ENCODE results near the gene CSAG2. TPM values are rescaled to one million over a fixed set of nuclear protein-coding genes. Genes with fewer than 3 reads are reported as not detected.
"Not testable (repeated sequence)": the region's sequence is repeated elsewhere in the genome, so short reads cannot be mapped to it uniquely, and the experiment has no call there.

CSAG2 gene, protein sequence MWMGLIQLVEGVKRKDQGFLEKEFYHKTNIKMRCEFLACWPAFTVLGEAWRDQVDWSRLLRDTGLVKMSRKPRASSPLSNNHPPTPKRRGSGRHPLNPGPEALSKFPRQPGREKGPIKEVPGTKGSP
- total RNA-seq (2021) (not detected in 2 replicates), Bru-seq, nascent RNA (not detected), BruChase-seq, experiment 1, labeled RNA remaining after a 2-hour chase (not detected), BruChase-seq, experiment 2, labeled RNA remaining after a 6-hour chase (not detected)
- long read RNA-seq = 0 reads

DNA sequence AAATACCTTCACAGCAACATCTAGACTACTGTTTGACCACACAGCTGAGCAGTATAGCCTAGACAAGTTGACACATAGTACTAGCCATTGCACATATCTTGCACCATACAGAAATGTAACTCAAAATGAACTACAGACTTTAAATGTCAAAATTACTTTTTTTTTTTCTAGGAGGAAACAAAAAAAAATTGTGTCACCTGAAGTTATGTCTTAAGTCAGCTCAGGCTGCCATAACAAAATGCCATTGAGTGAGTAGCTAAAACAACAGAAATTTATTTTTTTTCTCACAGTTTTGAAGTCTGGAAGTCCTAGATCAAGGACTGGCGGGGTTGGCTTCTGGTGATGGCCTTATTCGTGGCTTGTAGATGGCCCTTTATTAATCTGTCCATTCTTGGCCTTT, at the start of gene CSAG2:
Gene CSAG2, minus strand, starts transcription at position 101 of the 400 bp plus-strand sequence. CDS start 161 bp downstream, outside the sequence.
- H3K36me3 ChIP-seq (ENCODE audit: insufficient read depth, low read length, poor library complexity, severe bottlenecking); H3K27me3 ChIP-seq (replicated peaks; ENCODE audit: insufficient read depth, low read depth, low read length, poor library complexity); H3K4me3 ChIP-seq (ENCODE audit: low read depth, low read length, poor library complexity, severe bottlenecking); H3K4me1 ChIP-seq (ENCODE audit: insufficient read depth, low read length, poor library complexity, severe bottlenecking); BruUV-seq (replicated peaks); H3K27ac ChIP-seq (ENCODE audit: low read depth, low read length, poor library complexity, severe bottlenecking); DNase-seq (ENCODE audit: low spot score); CTCF ChIA-PET; intact Hi-C loops (cut with micrococcal nuclease; ENCODE audit: unreplicated experiment); POLR2A ChIA-PET (ENCODE audit: low non-redundant PET); H3K9me3 ChIP-seq (ENCODE audit: low read depth, low read length, poor library complexity, severe bottlenecking): not testable (repeated sequence)

DNA sequence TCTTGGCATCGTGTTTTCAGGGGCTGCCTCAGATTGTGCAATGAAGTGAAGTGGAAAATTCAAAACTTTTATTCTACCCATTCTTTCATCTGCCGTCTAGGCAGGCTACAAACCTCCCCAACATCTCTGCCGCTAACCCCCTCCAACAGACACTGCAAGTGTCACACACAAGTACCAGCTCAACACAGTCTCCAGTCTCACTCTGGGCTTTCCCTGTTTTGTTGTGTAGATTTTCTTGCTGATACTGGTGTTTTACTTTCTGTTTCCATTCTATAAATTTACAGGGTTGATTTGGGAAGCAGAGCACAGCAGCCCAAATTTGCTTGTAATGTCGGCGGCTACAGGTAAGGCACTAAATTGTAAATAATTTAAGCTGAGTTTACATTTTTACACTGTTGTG, 45.8 kb upstream of the CSAG2 start:
- H3K27me3 ChIP-seq (replicated peaks; ENCODE audit: insufficient read depth, low read depth, low read length, poor library complexity); POLR2A ChIA-PET (ENCODE audit: low non-redundant PET); H3K4me1 ChIP-seq (ENCODE audit: insufficient read depth, low read length, poor library complexity, severe bottlenecking); CTCF ChIA-PET; DNase-seq (ENCODE audit: low spot score); H3K36me3 ChIP-seq (ENCODE audit: insufficient read depth, low read length, poor library complexity, severe bottlenecking); H3K9me3 ChIP-seq (ENCODE audit: low read depth, low read length, poor library complexity, severe bottlenecking); BruUV-seq (replicated peaks); intact Hi-C loops (cut with micrococcal nuclease; ENCODE audit: unreplicated experiment); H3K4me3 ChIP-seq (ENCODE audit: low read depth, low read length, poor library complexity, severe bottlenecking); H3K27ac ChIP-seq (ENCODE audit: low read depth, low read length, poor library complexity, severe bottlenecking): not testable (repeated sequence)

DNA sequence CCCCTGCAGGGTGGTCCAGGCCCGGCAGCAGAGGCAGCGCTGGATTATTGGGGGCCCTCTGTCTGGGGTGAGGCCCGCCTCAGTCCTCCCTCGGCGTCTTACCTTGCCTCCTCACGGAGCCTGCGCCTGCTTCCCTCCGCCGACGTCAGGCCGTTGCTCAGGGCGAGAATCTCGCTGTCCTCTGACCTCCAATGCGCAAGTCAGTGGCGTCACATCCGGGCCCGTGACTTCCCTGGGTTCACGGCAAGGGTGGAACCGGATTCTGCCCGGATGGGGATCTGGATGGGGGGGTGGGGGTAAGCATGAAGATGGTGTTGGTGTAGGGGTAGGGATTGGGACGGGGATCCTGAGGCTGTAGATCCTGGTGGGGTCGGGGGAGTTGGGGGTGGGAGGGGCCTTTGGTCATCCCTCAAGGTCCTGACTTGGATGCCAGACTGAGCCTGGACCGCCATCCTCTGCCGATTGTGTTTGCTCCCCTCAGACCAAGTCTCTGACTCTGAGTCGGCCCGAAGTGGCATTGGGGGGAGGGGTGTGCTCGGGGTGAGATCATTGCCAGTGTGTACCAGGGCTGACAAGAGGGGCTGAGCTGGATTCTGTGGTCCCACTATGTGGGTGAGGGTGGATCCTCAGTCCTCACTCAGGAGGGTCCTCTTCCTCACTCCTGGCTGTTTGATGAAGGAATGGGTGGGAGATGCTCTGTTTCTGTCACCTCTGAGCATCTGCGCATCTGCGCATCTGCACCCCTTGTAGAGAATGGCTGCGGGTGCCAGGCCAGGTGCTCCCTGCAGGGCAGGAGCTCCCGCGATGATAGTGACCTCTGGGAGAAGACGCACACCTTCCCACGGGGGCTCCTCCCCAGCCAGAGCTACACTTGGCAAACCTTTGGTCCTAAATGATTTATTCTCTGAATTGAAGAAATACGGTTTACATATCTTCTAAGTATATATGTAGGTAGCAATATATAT, 44.9 kb upstream of the CSAG2 start, which contains the start of gene MAGEA2:
Gene MAGEA2, minus strand, starts transcription at position 157 of the 965 bp plus-strand sequence. CDS start 2,479 bp downstream, outside the sequence.
- H3K27ac ChIP-seq (ENCODE audit: low read depth, low read length, poor library complexity, severe bottlenecking); BruUV-seq (replicated peaks); CTCF ChIA-PET; DNase-seq (ENCODE audit: low spot score); H3K27me3 ChIP-seq (replicated peaks; ENCODE audit: insufficient read depth, low read depth, low read length, poor library complexity); H3K36me3 ChIP-seq (ENCODE audit: insufficient read depth, low read length, poor library complexity, severe bottlenecking); H3K4me3 ChIP-seq (ENCODE audit: low read depth, low read length, poor library complexity, severe bottlenecking); H3K9me3 ChIP-seq (ENCODE audit: low read depth, low read length, poor library complexity, severe bottlenecking); H3K4me1 ChIP-seq (ENCODE audit: insufficient read depth, low read length, poor library complexity, severe bottlenecking); intact Hi-C loops (cut with micrococcal nuclease; ENCODE audit: unreplicated experiment); POLR2A ChIA-PET (ENCODE audit: low non-redundant PET): not testable (repeated sequence)

DNA sequence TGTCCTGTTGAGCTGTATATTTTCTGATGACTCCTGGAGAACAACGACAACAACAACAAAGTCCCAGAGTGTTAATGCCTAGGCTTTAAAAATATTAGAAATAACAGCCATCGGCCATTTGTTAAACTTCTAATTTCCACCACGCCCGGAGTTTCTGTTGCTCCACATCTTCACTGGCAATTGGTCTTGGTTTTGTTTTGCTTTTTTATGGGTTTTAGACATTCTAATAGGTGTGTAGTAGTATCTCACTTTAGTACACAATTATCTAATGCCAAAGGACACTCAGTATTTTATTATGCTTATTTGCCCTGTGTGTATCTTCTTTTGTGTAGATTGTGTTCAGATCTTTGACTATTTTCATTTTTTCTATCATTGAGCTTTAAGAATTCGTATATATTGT, 29.5 kb upstream of the CSAG2 start:
- intact Hi-C loops (cut with micrococcal nuclease; ENCODE audit: unreplicated experiment) = no loop called here

DNA sequence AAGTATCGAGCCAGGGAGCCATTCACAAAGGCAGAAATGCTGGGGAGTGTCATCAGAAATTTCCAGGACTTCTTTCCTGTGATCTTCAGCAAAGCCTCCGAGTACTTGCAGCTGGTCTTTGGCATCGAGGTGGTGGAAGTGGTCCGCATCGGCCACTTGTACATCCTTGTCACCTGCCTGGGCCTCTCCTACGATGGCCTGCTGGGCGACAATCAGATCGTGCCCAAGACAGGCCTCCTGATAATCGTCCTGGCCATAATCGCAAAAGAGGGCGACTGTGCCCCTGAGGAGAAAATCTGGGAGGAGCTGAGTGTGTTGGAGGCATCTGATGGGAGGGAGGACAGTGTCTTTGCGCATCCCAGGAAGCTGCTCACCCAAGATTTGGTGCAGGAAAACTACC, 27.5 kb upstream of the CSAG2 start:
- intact Hi-C loops (cut with micrococcal nuclease; ENCODE audit: unreplicated experiment) = not testable (repeated sequence)

More for the DNA sequence above, 29.5 kb upstream of the CSAG2 start:
- TF ChIP-seq EZH2 (IDR thresholded peaks at IDR 0.05; ENCODE audit: borderline replicate concordance, low read depth, low read length, poor library complexity, severe bottlenecking) = no peak
- TF ChIP-seq, protein P1, sequence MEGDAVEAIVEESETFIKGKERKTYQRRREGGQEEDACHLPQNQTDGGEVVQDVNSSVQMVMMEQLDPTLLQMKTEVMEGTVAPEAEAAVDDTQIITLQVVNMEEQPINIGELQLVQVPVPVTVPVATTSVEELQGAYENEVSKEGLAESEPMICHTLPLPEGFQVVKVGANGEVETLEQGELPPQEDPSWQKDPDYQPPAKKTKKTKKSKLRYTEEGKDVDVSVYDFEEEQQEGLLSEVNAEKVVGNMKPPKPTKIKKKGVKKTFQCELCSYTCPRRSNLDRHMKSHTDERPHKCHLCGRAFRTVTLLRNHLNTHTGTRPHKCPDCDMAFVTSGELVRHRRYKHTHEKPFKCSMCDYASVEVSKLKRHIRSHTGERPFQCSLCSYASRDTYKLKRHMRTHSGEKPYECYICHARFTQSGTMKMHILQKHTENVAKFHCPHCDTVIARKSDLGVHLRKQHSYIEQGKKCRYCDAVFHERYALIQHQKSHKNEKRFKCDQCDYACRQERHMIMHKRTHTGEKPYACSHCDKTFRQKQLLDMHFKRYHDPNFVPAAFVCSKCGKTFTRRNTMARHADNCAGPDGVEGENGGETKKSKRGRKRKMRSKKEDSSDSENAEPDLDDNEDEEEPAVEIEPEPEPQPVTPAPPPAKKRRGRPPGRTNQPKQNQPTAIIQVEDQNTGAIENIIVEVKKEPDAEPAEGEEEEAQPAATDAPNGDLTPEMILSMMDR (conservative IDR thresholded peaks at IDR 0.05; ENCODE audit: low read depth, low read length) = no peak
- H3K4me1 ChIP-seq (ENCODE audit: insufficient read depth, low read length, poor library complexity, severe bottlenecking) = no peaks in the 10 kb centered on the region
- H3K9me3 ChIP-seq (ENCODE audit: low read depth, low read length, poor library complexity, severe bottlenecking) = no peaks in the 10 kb centered on the region
- H3K27ac ChIP-seq (ENCODE audit: low read depth, low read length, poor library complexity, severe bottlenecking) = no peak overlapping the region
- no TSS peak for BruUV-seq (replicated peaks)
- H3K4me3 ChIP-seq (ENCODE audit: low read depth, low read length, poor library complexity, severe bottlenecking) = no peak overlapping the region
- ChIA-PET CTCF (no interaction called here), POLR2A (ENCODE audit: low non-redundant PET) (no interaction called here)
- H3K27me3 ChIP-seq (replicated peaks; ENCODE audit: insufficient read depth, low read depth, low read length, poor library complexity) = peaks cover 7% of the 10 kb centered on the region
- no peaks in the 10 kb centered on the region for H3K36me3 ChIP-seq (ENCODE audit: insufficient read depth, low read length, poor library complexity, severe bottlenecking)
- DNase-seq (ENCODE audit: low spot score) = no peak

More for the DNA sequence above, 27.5 kb upstream of the CSAG2 start:
- H3K9me3 ChIP-seq (ENCODE audit: low read depth, low read length, poor library complexity, severe bottlenecking); CTCF ChIA-PET; DNase-seq (ENCODE audit: low spot score); H3K36me3 ChIP-seq (ENCODE audit: insufficient read depth, low read length, poor library complexity, severe bottlenecking); BruUV-seq (replicated peaks); H3K4me1 ChIP-seq (ENCODE audit: insufficient read depth, low read length, poor library complexity, severe bottlenecking); H3K27ac ChIP-seq (ENCODE audit: low read depth, low read length, poor library complexity, severe bottlenecking); H3K4me3 ChIP-seq (ENCODE audit: low read depth, low read length, poor library complexity, severe bottlenecking); POLR2A ChIA-PET (ENCODE audit: low non-redundant PET): not testable (repeated sequence)
- peaks cover 11% of the 10 kb centered on the region for H3K27me3 ChIP-seq (replicated peaks; ENCODE audit: insufficient read depth, low read depth, low read length, poor library complexity)
